Mesodermal cell (in vitro differentiated cells): ENCODE measurements around the gene CRYBB1.

Experiments used
- H3K27ac ChIP-seq: 2 replicates; pipeline ENCODE4 v1.7.0; 2013; ENCODE audit warnings: mild to moderate bottlenecking, low read depth, low read length, moderate library complexity; ENCODE audit not compliant: severe bottlenecking
- H3K36me3 ChIP-seq: 2 replicates; pipeline ENCODE4 v1.7.1; 2013; ENCODE audit warnings: mild to moderate bottlenecking, low read length, moderate library complexity; ENCODE audit not compliant: control insufficient read depth, insufficient read depth
- H3K4me1 ChIP-seq: one replicate; pipeline ENCODE4 v1.7.1; 2013; ENCODE audit warnings: mild to moderate bottlenecking, low read length; ENCODE audit not compliant: insufficient read depth, control insufficient read depth, poor library complexity, severe bottlenecking
- H3K4me3 ChIP-seq: 2 replicates; pipeline ENCODE4 v1.7.0; 2013; ENCODE audit warnings: low read length, control low read depth, mild to moderate bottlenecking; ENCODE audit not compliant: insufficient read depth, poor library complexity, severe bottlenecking; ENCODE audit errors: extremely low read depth
- H3K9me3 ChIP-seq: 2 replicates; pipeline ENCODE4 v1.7.1; 2013; ENCODE audit warnings: mild to moderate bottlenecking, low read length, moderate library complexity; ENCODE audit not compliant: control insufficient read depth
- WGBS, 2 experiments: methylation state at CpG; one replicate each; pipeline ENCODE4 v1.1.5; 2013; ENCODE audit warnings: missing lambda C conversion rate in 2 of 2; ENCODE audit not compliant: insufficient coverage in 2 of 2; 5-methylcytosine and 5-hydroxymethylcytosine counted together

Gene CRYBB1

DNA sequence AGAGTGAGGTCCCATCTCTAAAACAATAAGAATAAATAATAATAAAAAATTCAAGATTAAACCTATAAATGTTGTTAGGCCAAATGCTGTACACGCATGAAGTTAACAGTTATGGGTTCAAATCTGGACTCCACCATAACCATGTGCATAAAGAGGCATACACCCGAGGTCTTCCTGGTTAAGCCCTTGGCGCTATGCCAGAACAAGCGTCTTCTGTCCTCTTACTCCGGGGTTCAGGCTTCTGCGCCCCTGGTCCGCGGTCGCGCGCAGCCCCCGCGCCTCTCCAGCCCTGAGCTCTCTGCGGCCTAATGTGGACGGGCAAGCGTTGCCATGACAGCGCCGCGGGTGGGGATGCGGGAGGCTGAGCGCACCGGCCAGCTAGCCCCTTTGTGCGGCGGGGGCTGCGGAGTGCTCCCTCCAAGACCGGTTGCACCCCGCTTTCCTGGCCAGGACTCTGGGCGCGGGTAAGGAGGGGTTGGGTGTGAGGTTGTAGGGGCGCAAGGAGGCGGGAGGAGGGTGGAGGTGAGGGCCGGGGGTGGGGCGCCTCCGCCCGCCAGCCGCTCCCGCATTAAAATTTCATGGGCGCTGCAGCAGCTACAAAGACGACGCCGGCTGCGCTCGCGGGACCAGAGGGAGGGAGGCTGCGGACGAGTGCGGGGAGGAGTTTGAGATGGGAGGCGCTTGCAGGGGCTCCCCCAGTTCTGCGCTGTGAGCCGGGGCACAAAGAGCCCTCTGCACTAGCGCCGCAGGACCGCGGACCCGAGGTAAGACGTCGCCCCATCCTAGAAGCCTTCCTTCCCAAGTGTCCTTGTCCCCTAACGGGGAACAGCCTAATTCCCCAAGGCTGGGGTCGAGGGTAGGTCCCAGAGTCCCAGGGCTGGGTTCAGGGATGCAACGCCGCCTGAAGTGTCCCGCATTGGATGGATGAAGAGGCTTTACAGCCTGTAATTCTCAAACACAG, 39.3 kb upstream of the CRYBB1 start, which contains the start of gene MIAT:
Gene MIAT, plus strand, starts transcription at position 698 of the 961 bp plus-strand sequence.
- WGBS, 2 experiments, result 9 to 10% methylated on average over 34 to 54 of the region's 62 CpGs
- no peaks in the 10 kb centered on the region for H3K36me3 ChIP-seq
- H3K4me3 ChIP-seq, result peak within 1 kb of the TSS; percentile 30
- H3K4me1 ChIP-seq, result peaks cover 4% of the 10 kb centered on the region
- H3K27ac ChIP-seq, result no peak within 1 kb of the TSS
- no peaks in the 10 kb centered on the region for H3K9me3 ChIP-seq

- 89 to 93% methylated on average over 10 of the region's 10 CpGs for WGBS, 2 experiments
- Histone ChIP-seq H3K4me3 (no peak overlapping the region), H3K27ac (no peak overlapping the region), H3K9me3 (no peaks in the 10 kb centered on the region), H3K4me1 (peaks cover 12% of the 10 kb centered on the region), H3K36me3 (no peaks in the 10 kb centered on the region)
These were observed 34.0 kb upstream of the CRYBB1 start for GRCh38 chr22:26651815-26652214.

- WGBS, 2 experiments, result 90 to 95% methylated on average over 3 to 4 of the region's 6 CpGs
- Histone ChIP-seq H3K27ac (no peak overlapping the region), H3K36me3 (no peaks in the 10 kb centered on the region), H3K4me1 (peaks cover 17% of the 10 kb centered on the region), H3K9me3 (no peaks in the 10 kb centered on the region), H3K4me3 (no peak overlapping the region)
These were observed 33.0 kb upstream of the CRYBB1 start for GRCh38 chr22:26650722-26651421.

- H3K4me3 ChIP-seq, result no peak overlapping the region
- no peaks in the 10 kb centered on the region for H3K36me3 ChIP-seq
- H3K4me1 ChIP-seq, result peaks cover 26% of the 10 kb centered on the region
- 76 to 93% methylated on average over 4 to 5 of the region's 6 CpGs for WGBS, 2 experiments
- no peak overlapping the region for H3K27ac ChIP-seq
- no peaks in the 10 kb centered on the region for H3K9me3 ChIP-seq
These were observed 30.9 kb upstream of the CRYBB1 start for GRCh38 chr22:26648528-26649388.

DNA sequence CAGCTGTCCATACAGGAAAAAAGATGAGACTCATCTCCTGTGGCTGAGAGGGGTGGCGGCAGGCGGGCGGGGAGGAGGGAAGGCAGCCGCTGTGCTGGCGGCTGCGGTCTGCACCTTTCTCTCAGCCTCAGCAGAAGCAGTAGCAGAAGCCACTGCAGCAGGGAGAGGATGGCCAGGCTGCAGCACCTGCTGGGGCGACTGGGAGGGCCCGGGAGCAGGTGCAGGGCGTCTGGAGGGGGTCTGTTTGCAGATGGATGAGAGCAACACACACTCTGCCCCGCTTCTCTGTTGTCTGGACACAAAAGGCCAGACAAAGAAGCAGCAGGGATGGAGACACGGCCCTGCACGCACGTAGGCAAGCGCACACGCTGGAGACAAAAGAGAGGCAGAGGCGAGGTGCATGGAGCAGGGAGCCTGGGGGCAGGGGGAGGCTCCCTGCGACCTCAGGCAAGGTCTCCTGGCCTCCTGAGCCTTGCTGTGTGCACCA, 30.2 kb upstream of the CRYBB1 start:
- 16 to 28% methylated on average over 12 to 17 of the region's 17 CpGs for WGBS, 2 experiments
- Histone ChIP-seq H3K27ac (peak overlapping the region; percentile 29), H3K4me3 (no peak overlapping the region), H3K36me3 (no peaks in the 10 kb centered on the region), H3K9me3 (no peaks in the 10 kb centered on the region), H3K4me1 (peaks cover 29% of the 10 kb centered on the region)

DNA sequence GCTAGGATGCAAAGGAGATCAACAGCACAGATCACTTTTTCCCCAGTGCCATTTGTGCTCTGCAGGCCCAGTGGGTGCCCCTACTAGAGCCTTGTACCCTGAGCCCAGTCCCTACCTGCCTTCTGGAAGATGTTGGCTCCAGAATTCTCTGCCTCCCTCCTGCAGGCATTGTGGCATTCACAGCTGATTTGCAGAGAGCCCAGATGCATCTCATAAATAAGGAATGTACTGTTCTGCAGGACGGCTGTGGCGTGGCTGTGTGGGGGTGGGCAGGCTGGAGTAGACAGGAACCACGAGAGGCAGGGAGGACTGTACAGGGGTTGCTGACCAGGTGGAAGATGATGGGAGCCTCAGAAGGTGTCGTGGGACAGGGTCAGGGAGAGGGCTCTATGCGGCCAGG, 28.3 kb upstream of the CRYBB1 start:
- Histone ChIP-seq H3K27ac (no peak overlapping the region), H3K9me3 (no peaks in the 10 kb centered on the region), H3K36me3 (no peaks in the 10 kb centered on the region), H3K4me3 (no peak overlapping the region), H3K4me1 (peaks cover 33% of the 10 kb centered on the region)
- WGBS, 2 experiments, result 58 to 73% methylated on average over 5 of the region's 5 CpGs

GRCh38 chr22:26643418-26644100, 25.7 kb upstream of the CRYBB1 start:
- WGBS, 2 experiments, result 71 to 86% methylated on average over 13 to 14 of the region's 15 CpGs
- Histone ChIP-seq H3K27ac (no peak overlapping the region), H3K4me1 (peaks cover 36% of the 10 kb centered on the region), H3K4me3 (no peak overlapping the region), H3K9me3 (no peaks in the 10 kb centered on the region), H3K36me3 (no peaks in the 10 kb centered on the region)

DNA sequence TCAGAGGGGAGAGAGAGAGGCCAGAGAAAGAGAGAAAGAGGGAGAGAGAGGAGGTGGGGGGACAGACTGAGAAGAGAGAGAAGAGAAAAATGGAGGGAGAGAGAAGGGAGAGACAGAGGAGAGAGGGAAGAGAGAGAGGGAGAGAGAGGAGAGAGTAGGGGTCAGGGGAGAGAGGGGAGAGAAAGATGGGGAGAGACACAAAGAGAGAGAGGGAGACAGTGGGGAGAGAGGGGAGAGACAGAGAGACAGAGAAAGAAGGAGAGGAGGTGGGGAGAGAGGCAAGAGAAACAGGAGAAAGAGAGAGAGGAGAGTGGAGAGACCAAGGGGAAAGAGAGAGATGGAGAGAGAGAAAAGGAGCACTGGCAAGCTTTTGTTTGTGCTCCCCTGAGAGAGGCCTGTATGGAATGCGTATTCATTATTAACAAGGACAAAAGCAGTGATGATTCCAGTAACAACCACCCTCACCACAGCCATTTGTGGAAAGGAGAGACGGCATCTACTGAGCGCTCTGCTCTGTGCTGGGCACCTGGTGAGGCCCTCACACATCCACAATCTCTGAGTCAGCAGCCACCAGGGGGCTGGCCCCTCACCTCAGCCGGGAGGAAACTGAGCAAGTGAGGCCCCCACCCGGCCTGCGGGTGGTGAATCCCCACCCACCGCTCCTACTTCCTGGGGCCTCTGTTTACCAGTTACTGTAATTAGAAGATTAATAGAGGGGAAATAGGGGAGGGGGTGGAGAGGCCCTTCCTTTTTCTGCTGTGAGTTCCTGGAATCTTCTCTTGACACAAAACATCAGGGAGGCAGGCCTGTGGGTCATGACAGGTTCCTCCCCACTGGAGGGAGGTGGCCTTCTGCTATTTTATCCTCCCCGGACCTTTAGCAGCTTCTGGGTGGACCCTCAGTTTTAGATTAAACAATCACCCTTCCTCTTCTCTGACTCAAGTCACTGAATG, 24.9 kb upstream of the CRYBB1 start:
- Histone ChIP-seq H3K36me3 (no peaks in the 10 kb centered on the region), H3K27ac (no peak overlapping the region), H3K4me3 (no peak overlapping the region), H3K4me1 (peaks cover 28% of the 10 kb centered on the region), H3K9me3 (no peaks in the 10 kb centered on the region)
- WGBS, 2 experiments, result 0 to 17% methylated on average over 1 of the region's 8 CpGs

DNA sequence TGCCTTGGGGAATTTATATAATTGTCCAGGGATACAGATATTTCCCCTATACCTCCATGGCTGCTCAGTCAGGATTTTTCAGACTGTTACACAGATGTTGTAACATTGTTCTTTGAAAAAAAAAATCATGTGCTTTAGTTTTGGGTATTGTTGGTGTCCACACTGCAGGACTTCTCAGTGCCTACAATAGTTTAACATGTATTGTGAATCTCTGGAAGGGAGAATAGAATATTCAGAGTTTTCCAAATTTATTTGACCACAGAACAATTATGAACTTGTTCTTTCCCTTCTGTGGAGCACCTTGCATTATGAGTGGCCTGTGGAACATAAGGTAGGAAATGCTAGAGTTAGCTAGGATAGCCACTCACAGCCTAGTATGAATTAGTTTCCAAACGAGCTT, 18.5 kb upstream of the CRYBB1 start:
- Histone ChIP-seq H3K36me3 (no peaks in the 10 kb centered on the region), H3K9me3 (no peaks in the 10 kb centered on the region), H3K4me1 (peaks cover 12% of the 10 kb centered on the region), H3K27ac (no peak overlapping the region), H3K4me3 (no peak overlapping the region)
- 80 to 87% methylated on average over 1 of the region's 1 CpG for WGBS, 2 experiments
